ENCODE data around the gene PPP2R2C.

The PPP2R2C gene

GRCh38 chr4:6466756-6467381 is 5.5 kb downstream of the PPP2R2C start:
- TF ChIP-seq CTCF (IDR thresholded peaks at IDR 0.05; ENCODE audit: low read depth, low read length), result no peak
- DNase-seq (ENCODE audit: extremely low read depth, low read depth), result no peak

GRCh38 chr4:6465955-6466354 is 6.5 kb downstream of the PPP2R2C start:
- no peak for TF ChIP-seq CTCF (IDR thresholded peaks at IDR 0.05; ENCODE audit: low read depth, low read length)
- DNase-seq (ENCODE audit: extremely low read depth, low read depth), result no peak

- no peak for TF ChIP-seq CTCF (IDR thresholded peaks at IDR 0.05; ENCODE audit: low read depth, low read length)
- no peak for DNase-seq (ENCODE audit: extremely low read depth, low read depth)
These were observed 7.4 kb downstream of the PPP2R2C start for GRCh38 chr4:6464842-6465588.

GRCh38 chr4:6463311-6464289 is 8.8 kb downstream of the PPP2R2C start:
- no peak for DNase-seq (ENCODE audit: extremely low read depth, low read depth)
- no peak for TF ChIP-seq CTCF (IDR thresholded peaks at IDR 0.05; ENCODE audit: low read depth, low read length)

- no peak for TF ChIP-seq CTCF (IDR thresholded peaks at IDR 0.05; ENCODE audit: low read depth, low read length)
- DNase-seq (ENCODE audit: extremely low read depth, low read depth), result no peak
These were observed 10.9 kb downstream of the PPP2R2C start for GRCh38 chr4:6461301-6462165.

GRCh38 chr4:6460876-6461275 is 11.5 kb downstream of the PPP2R2C start:
- no peak for DNase-seq (ENCODE audit: extremely low read depth, low read depth)
- no peak for TF ChIP-seq CTCF (IDR thresholded peaks at IDR 0.05; ENCODE audit: low read depth, low read length)

Measured in AG09319 (cell line).